ENCODE data around the gene PIK3R4. TPM values are rescaled to one million over a fixed set of nuclear protein-coding genes. Genes with fewer than 3 reads are reported as not detected.

Gene PIK3R4
- total RNA-seq, 1 donor from 2014 or later, result 34.7 TPM

Other genes starting within 250 kb of the PIK3R4 start
- not detected in 2 replicates for gene COL6A6, start 229.7 kb downstream of the PIK3R4 start, total RNA-seq
- 59.1 and 61.7 TPM in 2 replicates for gene ATP2C1, start 147.3 kb upstream of the PIK3R4 start, total RNA-seq

Data from activated CD4-positive, alpha-beta T cell treated with anti-CD3 and anti-CD28 coated beads, Interleukin-2, amount 10 ng/mL, durations not matched to agents 24 days and 14 days (primary cell).